Limb (tissue), 2 donors: ENCODE results near the gene ANO1.
"Not testable (repeated sequence)": the region's sequence is repeated elsewhere in the genome, so short reads cannot be mapped to it uniquely, and the experiment has no call there.

ENCODE experiments used
- DNase-seq, 2 donors: peaks; one replicate each; pipeline ENCODE4 v3.0.0-alpha.2; 2016; ENCODE audit errors: extremely low spot score in 2 of 2

Gene ANO1

DNA sequence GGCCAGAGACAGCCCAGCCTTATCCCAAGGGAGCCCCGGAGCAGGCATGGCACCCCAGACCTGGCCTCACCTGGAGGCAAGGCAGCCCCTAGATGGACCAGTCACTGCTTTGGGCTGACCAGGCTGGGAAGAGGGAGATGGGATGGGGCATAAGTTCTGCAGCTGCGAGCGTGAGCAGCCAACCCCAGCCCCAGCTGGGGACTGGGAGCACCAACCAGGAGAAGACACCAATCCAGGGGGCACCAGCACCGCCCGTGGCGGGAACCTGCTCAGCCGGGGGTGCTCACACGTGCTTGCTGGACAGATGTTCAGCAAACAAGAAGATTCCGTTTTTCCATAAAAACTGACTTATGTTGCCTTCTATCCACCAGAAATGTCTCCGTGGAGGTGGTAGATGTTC, 108.8 kb downstream of the ANO1 start:
- no peak for DNase-seq

DNA sequence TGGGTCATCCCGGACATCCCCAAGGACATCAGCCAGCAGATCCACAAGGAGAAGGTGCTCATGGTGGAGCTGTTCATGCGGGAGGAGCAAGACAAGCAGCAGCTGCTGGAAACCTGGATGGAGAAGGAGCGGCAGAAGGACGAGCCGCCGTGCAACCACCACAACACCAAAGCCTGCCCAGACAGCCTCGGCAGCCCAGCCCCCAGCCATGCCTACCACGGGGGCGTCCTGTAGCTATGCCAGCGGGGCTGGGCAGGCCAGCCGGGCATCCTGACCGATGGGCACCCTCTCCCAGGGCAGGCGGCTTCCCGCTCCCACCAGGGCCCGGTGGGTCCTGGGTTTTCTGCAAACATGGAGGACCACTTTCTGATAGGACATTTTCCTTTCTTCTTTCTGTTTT, 109.7 kb downstream of the ANO1 start:
- no peak for DNase-seq

DNA sequence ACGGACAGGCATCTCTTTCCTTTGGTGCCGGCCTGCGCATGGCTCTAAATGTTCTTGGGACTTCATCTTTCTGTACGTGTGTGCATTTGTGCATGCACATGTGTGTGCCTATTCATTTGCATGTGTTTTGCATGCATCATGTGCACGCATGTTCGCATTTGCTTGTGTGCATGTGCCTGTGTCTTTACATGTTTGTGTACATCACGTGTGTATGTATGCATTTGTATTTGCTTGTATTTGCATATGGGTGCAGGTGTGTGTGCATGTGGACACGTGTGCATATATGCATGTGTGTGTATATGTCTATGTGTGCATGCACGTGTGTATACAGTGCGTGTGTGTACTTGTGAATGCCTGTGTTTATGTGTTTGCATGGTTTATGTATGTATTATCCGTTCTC, 111.5 kb downstream of the ANO1 start:
- no peak for DNase-seq

DNA sequence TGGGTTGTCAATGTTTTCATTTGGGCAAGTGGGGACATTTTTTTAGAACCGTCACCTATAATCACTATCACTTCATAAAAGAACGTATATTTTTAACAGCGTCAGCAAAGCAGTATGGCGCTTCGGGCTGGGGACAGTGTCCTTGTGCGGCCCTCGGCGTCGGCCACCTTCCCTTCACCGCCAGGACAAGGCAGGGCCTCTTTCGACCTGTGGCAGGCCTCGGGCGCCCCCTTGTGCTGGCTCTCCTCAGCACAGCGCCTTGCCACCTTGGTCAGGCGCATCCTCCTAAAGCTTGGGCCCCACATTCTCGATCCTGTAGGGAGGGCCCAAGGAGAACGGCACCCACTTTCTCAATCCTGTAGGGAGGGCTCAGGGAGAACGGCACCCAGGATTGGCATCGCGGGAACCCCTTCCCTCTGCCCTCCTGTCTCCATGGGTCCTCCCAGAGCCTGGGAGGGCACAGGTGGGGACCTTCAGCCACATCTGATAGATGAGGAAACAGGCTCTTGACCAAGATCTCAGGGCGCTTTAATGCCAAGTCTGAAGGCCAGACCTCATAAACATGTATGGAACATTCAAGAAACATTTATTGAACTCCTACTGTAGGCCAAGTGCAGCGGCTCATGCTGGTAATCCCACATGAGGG, 113.5 kb downstream of the ANO1 start:
- DNase-seq, result peak; percentile 49 to 87

DNA sequence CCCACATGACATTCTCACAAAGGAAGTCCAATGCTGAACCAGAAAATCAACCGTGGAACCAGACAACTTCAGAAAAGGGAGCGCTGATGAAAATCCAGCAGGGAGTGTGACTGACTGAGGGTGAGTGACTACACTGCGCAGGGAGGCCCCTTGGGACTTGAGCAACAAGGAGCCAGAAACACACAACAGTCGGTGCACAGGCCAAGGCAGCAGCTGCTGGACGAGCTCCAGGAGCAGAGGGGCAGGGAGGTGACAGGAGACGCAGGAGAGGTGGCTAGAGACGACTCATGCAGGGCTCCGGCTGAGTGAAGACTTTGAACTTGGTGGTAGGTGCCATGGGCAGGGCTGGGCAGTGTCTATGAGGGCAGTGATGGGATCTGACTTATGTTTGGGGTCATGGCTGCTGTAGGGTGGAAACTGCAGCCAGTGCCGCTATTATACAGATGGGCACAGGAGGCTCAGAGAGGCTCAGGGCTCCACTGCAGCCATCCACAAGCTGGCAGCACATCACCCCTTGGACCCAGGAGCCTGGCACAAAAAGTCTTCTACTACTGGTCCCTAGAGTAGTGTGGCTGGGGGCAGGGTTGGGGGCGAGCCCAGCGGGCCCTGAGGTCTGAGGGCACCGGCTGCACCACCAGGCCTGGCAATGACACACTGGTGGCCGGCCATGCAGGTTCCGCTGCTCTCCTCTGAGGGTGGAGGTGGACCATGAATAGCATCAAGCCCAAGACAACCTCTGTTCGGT, 114.7 kb downstream of the ANO1 start:
- no peak for DNase-seq

DNA sequence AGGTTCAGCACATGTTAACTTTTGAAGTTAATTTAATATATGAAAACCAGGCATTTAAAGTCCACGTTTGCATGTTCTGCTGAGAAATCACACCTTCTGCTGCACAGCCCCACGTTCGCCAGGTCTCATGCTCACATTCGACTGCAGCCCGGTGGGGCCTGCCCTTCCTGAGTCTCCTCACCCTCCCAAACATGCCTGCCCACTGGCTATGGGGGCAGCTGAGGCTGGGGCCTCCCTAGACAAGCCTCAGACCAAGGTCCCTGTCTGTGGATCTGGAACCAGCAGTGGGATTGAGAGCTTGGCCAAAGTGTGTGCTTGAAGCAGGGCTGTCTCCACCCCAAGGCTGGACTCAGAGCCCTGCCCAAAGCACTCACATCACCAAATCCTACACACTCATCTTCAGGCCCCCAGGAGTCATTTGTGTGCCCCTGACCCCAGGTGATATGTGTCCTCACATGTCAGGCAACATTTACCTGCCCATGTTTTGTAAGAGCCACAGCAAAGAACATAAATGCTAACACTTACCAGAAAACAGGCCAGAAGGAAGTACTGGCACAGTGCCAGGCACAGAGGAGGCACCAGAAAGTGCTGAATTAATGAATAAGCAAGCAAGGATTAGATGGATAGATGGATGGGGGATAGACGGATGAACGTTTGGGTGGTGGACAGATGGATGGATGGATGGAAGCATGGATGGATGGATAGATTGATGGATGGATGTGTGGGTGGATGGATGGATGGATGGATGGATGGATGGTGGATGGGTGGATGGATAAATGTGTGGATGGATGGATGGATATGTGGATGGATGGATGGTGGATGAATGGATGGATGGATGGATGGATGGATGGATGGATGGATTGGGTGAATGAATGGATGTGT, 115.5 kb downstream of the ANO1 start:
- DNase-seq, result no peak

DNA sequence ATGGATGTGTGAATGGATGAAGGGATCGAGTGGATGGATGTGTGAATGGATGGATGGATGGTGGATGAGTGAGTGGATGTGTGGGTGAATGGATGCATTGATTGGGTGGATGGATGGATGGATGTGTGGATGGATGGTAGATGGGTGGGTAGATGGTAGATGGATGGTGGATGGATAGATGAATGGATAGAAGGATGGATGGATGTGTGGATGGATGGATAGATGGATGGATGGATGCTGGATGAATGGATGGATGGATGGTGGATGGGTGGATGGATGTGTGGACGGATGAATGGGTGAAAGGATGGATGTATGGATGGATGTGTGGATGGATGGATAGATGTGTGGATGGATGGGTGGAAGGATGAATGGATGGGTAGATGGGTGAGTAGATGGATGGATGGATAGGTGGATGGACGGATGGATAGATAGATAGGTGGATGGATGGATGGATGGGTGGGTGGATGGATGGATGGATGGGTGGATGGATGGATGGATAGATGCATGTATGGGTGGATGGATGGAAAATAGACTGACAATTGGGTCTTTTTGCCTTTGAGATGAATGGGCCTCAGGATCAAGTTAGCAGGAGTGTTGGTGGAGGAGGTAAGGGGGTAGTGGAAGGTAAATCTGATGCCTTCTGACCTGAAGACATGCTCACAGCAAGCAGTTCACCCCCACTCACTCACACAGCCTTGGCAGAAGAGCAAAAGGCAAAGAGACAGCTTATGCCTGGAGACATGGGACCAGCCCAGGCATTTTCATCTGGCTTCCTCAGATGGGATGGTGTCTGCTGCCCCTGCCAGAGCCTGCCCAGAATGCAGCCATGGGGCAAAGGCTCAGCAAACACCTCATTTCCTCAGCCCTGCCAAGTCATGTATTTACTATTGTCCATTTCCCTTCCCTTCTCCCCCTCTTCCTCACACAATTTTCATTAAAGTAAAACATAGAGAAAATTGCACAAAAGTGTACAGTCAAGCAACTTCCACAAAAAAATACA, 117.0 kb downstream of the ANO1 start:
- no peak for DNase-seq

DNA sequence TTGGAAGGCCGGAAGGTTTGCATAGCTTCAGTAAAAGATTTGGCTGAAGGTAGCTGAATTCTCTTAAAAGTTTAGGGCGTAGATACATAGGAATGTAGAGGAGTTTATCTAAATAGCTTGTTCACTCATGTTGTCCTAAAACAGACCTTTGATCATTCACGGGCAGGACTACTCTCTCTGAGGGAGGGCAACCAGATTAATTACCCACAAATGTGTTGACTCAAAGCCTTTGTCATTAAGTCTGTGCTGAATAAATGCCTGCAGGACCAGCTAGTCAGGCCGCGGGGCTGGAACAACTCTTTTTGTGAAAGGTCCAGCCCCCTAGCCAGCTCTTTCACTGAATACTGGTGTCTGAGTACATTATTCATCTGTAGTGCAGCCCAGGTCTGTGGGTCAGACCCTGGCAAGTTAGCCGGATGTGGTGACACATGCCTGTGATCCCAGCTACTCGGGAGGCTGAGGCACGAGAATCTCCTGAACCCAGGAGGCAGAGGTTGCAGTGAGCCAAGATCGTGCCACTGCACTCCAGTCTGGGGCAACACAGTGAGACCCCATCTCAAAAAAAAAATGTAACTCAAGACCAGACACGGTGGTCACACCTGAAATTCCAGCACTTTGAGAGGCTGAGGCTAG, 122.2 kb downstream of the ANO1 start:
- no peak for DNase-seq

DNA sequence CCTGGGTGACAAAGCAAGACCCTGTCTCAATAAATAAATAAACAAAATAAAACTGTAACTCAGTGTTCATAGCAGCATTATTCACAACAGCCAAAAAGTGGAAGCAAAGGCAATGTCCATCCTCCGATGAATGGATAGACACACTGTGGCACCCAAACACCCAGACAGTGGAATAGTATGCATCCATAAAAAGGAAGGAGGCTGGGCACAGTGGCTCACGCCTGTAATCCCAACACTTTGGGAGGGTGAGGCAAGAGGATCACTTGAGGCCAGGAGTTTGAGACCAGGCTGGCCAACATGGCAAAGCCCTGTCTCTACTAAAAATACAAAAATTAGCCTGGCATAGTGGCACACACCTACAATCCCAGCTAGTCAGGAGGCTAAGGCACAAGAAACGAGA, 122.9 kb downstream of the ANO1 start:
- DNase-seq, result not testable (repeated sequence)

DNA sequence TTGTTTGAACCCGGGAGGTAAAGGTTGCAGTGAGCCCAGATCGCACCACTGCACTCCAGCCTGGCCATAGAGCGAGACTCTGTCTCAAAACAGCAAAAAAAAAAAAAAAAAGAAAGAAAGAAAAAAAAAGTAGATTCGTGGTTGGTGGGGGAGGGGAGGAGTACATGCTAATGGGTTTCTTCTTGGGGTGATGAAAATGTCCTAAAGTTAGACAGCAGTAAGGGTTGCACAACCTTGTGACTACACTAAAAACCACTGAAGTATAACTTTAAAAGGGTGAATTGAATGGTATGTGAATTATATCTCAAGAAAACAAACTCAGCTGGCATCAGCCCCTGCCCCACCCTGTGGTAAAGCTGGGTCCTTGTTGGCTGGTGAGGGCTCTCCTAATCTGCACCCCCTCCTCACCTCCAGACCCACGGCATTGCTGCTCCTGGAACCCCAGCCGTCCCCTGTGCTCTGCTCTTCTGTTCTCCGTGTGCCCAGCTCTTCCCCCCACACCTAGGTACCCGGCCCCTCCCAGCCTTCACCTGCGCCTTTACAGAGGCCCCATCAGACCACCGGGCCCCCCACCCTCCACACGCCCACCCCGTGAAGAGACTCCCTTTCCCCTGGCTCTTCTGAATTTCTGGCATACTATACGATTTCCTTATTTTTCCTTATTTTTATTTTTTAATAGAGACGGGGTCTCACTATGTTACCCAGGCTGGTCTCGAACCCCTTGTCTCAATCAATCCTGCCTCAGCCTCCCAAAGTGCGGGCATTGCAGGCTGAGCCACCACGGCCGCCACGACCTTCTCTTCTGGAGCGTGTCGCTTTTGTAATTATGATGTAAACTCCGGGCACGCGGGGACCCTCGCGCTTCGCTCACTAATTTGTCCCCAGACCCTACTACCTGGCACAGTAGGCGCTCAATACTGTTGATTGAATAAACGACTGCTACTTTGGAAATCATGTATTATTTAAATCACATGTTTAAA, 124.1 kb downstream of the ANO1 start:
- DNase-seq, result no peak

DNA sequence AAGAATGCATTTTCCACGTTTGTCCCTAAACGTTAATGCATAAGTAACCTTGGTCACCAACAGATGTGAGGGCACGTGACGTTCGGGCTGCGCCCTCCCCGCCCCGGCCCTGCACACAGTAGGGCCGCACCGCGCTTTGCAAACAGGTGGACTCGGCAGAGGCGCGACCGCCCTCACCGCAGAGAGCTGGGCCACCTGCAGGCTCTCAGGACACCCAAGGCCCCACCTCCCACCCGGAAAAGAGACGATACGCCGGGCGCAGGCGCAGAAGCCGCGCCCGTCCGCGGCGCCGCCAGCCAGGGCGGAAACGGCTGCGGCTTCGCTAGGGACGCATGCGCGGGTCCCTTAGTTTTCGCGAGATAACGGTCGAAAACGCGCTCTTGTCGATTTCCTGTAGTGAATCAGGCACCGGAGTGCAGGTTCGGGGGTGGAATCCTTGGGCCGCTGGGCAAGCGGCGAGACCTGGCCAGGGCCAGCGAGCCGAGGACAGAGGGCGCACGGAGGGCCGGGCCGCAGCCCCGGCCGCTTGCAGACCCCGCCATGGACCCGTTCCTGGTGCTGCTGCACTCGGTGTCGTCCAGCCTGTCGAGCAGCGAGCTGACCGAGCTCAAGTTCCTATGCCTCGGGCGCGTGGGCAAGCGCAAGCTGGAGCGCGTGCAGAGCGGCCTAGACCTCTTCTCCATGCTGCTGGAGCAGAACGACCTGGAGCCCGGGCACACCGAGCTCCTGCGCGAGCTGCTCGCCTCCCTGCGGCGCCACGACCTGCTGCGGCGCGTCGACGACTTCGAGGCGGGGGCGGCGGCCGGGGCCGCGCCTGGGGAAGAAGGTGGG, 125.0 kb downstream of the ANO1 start, which contains the start of gene FADD:
Gene FADD (plus strand): TSS at position 377 of the 831 bp plus-strand sequence. CDS start 164 bp downstream, at position 541.
- DNase-seq, result peak; percentile 92 to 94

DNA sequence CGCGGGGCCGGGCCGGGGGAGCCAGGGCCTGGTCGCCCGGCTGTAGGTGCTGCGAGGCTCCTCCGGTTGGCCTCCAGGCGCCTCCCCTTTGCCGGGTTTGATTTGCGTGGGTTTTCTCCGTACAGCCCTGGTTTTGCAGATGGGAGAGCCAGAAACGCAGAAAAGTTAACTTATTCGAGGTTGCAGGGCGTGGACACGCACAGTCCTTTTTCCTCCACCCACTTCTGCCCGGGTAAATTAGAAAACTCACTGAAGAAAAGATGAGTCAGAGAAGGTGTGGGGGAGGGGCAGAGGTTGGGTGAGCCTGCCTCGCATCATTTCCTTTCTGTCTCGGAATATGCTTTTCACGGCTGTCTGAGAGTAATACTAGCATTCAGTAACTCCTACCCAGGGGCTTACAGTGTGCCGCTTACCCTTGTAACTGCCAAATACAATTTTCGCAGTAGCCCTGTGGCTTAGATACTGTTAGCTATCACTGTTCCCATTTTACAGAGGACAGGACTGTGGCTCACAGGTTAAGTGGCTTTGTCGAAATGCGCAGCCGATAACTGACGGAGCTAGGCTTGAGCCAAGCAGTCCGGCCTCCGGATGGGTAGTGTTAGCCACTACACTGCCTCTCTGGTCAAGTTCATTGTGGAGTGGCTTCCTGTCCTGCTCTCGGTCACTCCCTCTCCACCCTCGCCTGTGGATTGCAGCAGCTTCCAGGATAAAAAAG, 125.8 kb downstream of the ANO1 start:
- peak; percentile 15 to 64 for DNase-seq

DNA sequence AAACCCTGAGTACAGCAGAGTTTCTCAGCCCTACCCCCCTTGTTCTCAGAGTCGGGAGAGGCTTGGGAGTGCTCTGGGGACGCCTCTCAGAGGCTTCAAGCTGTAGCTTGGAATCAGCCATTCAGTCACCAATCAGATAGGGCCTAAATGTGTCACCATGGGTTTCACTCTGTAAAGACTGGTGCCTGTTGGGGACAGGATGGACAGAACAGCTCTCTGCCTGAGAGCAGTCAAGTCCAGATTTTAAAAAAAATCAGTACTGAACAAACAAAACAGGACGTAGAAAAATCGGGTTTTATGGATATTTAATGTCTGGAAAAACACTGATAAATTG, 126.3 kb downstream of the ANO1 start:
- DNase-seq, result no peak

DNA sequence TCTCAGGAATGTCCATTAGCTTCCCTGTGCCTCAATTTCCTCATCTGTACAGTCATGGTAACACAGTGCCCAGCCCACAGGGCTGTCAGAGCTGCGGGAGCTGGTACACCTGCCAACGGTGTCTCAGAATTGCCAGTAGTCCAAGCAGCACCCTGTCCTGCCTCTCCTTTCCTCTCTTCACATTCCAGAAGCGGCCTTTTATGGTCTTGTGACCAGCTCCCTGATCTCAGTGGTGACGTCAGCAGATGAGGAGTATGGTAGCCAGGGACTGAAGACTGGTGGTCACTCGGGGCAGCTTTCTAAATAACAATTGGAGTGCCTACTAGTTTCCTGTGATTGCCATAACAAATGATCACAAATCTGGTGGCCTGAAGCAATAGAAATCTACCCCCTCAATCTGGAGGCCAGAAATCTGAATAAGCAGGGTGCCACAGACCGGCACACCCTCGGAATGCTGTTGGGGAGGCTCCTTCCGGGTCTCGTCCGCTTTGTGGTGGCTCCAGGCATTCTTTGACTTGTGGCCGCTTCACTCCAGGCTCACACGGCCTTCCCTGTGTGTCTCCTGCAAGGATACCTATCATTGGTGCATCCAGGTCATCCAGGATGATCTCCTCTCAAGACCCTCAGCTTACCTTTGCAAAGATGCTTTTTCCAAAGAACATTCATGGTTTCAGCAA, 127.1 kb downstream of the ANO1 start:
- DNase-seq, result no peak

DNA sequence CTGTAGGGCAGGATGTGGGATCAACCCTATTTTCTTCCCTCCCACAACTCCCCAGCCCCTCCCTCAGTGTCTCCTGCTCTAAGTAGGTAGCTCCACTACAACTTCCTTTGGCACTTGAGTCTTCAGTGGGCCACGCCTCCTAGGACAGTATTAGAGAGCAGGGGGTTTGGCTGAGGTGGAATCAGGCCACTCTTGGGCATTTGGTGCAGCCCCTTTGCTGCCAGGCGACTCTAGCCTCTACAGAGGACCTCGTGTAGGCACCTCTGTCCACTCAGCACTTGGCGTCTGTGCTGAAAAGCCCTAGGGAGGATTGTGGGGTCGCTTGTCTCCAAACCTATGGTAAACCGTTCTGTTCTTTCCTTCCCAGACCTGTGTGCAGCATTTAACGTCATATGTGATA, 127.6 kb downstream of the ANO1 start:
- DNase-seq, result no peak

DNA sequence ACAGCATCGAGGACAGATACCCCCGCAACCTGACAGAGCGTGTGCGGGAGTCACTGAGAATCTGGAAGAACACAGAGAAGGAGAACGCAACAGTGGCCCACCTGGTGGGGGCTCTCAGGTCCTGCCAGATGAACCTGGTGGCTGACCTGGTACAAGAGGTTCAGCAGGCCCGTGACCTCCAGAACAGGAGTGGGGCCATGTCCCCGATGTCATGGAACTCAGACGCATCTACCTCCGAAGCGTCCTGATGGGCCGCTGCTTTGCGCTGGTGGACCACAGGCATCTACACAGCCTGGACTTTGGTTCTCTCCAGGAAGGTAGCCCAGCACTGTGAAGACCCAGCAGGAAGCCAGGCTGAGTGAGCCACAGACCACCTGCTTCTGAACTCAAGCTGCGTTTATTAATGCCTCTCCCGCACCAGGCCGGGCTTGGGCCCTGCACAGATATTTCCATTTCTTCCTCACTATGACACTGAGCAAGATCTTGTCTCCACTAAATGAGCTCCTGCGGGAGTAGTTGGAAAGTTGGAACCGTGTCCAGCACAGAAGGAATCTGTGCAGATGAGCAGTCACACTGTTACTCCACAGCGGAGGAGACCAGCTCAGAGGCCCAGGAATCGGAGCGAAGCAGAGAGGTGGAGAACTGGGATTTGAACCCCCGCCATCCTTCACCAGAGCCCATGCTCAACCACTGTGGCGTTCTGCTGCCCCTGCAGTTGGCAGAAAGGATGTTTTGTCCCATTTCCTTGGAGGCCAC, 128.3 kb downstream of the ANO1 start:
- DNase-seq, result no peak

DNA sequence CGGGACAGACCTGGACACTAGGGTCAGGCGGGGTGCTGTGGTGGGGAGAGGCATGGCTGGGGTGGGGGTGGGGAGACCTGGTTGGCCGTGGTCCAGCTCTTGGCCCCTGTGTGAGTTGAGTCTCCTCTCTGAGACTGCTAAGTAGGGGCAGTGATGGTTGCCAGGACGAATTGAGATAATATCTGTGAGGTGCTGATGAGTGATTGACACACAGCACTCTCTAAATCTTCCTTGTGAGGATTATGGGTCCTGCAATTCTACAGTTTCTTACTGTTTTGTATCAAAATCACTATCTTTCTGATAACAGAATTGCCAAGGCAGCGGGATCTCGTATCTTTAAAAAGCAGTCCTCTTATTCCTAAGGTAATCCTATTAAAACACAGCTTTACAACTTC, 128.9 kb downstream of the ANO1 start:
- DNase-seq, result no peak
